Activated CD8-positive, alpha-beta memory T cell treated with anti-CD3 and anti-CD28 coated beads, Interleukin-2, amount 50 U/mL, for 24 hours (primary cell): ENCODE measurements around the gene HSPB7.
"Not testable (repeated sequence)": the region's sequence is repeated elsewhere in the genome, so short reads cannot be mapped to it uniquely, and the experiment has no call there.

Source experiments
- DNase-seq: peaks from one replicate; pipeline ENCODE4 v3.0.0-alpha.2; 2020; ENCODE audit errors: extremely low read depth

HSPB7 gene

GRCh38 chr1:16017461-16018303 is at the start of gene HSPB7:
Gene HSPB7 (minus strand): TSS chr1:16018043. CDS start chr1:16017963, 80 bp downstream.
- no peak for DNase-seq

- no peak for DNase-seq
Measured at GRCh38 chr1:16067127-16067768, 49.4 kb upstream of the HSPB7 start.

GRCh38 chr1:16066245-16066644 is 48.4 kb upstream of the HSPB7 start:
- DNase-seq, result no peak

GRCh38 chr1:16065269-16065576 is 47.4 kb upstream of the HSPB7 start:
- no peak for DNase-seq

GRCh38 chr1:16064536-16065268 is 46.9 kb upstream of the HSPB7 start:
- DNase-seq, result no peak

- DNase-seq, result no peak
Measured at GRCh38 chr1:16063921-16064320, 46.1 kb upstream of the HSPB7 start.

GRCh38 chr1:16063226-16063829 is 45.5 kb upstream of the HSPB7 start:
- DNase-seq, result no peak

- DNase-seq, result not testable (repeated sequence)
Measured at GRCh38 chr1:16062687-16063075, 44.8 kb upstream of the HSPB7 start.

- DNase-seq, result not testable (repeated sequence)
Measured at GRCh38 chr1:16061989-16062686, 44.3 kb upstream of the HSPB7 start.

- no peak for DNase-seq
Measured at GRCh38 chr1:16061266-16061665, 43.4 kb upstream of the HSPB7 start.

GRCh38 chr1:16058394-16059120 is 40.7 kb upstream of the HSPB7 start:
- not testable (repeated sequence) for DNase-seq

- DNase-seq, result not testable (repeated sequence)
Measured at GRCh38 chr1:16057314-16057915, 39.6 kb upstream of the HSPB7 start.

- not testable (repeated sequence) for DNase-seq
Measured at GRCh38 chr1:16056521-16056912, 38.7 kb upstream of the HSPB7 start.

- peak; percentile 71 for DNase-seq
Measured at GRCh38 chr1:16055613-16056520, 38.0 kb upstream of the HSPB7 start.

- no peak for DNase-seq
Measured at GRCh38 chr1:16054598-16055540, 37.0 kb upstream of the HSPB7 start.

GRCh38 chr1:16053781-16054502 is 36.1 kb upstream of the HSPB7 start:
- no peak for DNase-seq

GRCh38 chr1:16051949-16052348 is 34.1 kb upstream of the HSPB7 start:
- DNase-seq, result not testable (repeated sequence)

GRCh38 chr1:16051039-16051438 is 33.2 kb upstream of the HSPB7 start:
- no peak for DNase-seq
